GM12878 (cell line): ENCODE results near the gene INKA1. TPM values are rescaled to one million over a fixed set of nuclear protein-coding genes. Genes with fewer than 3 reads are reported as not detected.
"Not testable (repeated sequence)": the region's sequence is repeated elsewhere in the genome, so short reads cannot be mapped to it uniquely, and the experiment has no call there.

ENCODE experiments used
- ATAC-seq: fragments of 200-7000 bp; cut with Tn5 transposase; 3 replicates; pipeline ENCODE4 v1.9.1; 2020; ENCODE audit warnings: mild to moderate bottlenecking, moderate library complexity
- BruUV-seq: library from RNA; stranded (reverse); fragments of 400-500 nt; replicated peaks from 2 replicates; lab custom pipeline; 2021; lab: Mats Ljungman, UMichigan
- CTCF ChIA-PET: fragments of 300-600 bp; sonication (Branson Sonifier 250); formaldehyde crosslinking; extraction: SDS; loops from one replicate; lab custom pipeline; 2021; ENCODE audit warnings: inconsistent platforms; lab: Yijun Ruan, JAX
- POLR2A ChIA-PET: fragments of 350-600 bp; formaldehyde crosslinking; extraction: SDS; loops from one replicate; lab custom pipeline; 2021; ENCODE audit warnings: inconsistent platforms; lab: Charles Lee
- RAD21 ChIA-PET: fragments of 300-600 bp; sonication (Branson Sonifier 250); formaldehyde crosslinking; loops from one replicate; lab custom pipeline; 2023; ENCODE audit warnings: antibody characterized with exemption; ENCODE audit not compliant: unreplicated experiment; lab: Charles Lee
- SMC1A ChIA-PET: fragments of 300-600 bp; sonication (Branson Sonifier 250); formaldehyde crosslinking; loops from one replicate; lab custom pipeline; 2023; ENCODE audit not compliant: unreplicated experiment, uncharacterized antibody; lab: Charles Lee
- DNase-seq: peaks from one replicate; pipeline ENCODE4 v3.0.0-alpha.2; 2011; ENCODE audit warnings: low read depth, low spot score
- FAIRE-seq: peaks from 3 replicates; lab custom pipeline; 2011; peaks lifted over from hg19 to GRCh38; lab: Jason Lieb, UNC
- H2AFZ ChIP-seq: 2 replicates; pipeline ENCODE4 v1.6.0; 2011; ENCODE audit warnings: low read depth, low read length, control low read depth; ENCODE audit not compliant: control insufficient read depth
- H3K27ac ChIP-seq: 2 replicates; pipeline ENCODE4 v1.5.1; 2011; ENCODE audit warnings: control low read depth; ENCODE audit not compliant: control insufficient read depth, insufficient read depth
- H3K27me3 ChIP-seq, 2 experiments: replicated peaks in 1 of 2; 2 replicates each; pipeline versions ENCODE4 v1.6.0 to v1.6.1; 2011; ENCODE audit warnings: low read length in 1 of 2; ENCODE audit not compliant: control insufficient read depth in 2 of 2, insufficient read depth in 2 of 2
- H3K36me3 ChIP-seq, 2 experiments: 2 replicates each; pipeline ENCODE4 v1.5.1; 2011; ENCODE audit warnings: low read length in 1 of 2; ENCODE audit not compliant: control insufficient read depth in 2 of 2, insufficient read depth in 2 of 2
- H3K4me1 ChIP-seq: 2 replicates; pipeline ENCODE4 v1.6.1; 2011; ENCODE audit warnings: mild to moderate bottlenecking, low read length, moderate library complexity, mixed read lengths; ENCODE audit not compliant: control insufficient read depth, insufficient read depth
- H3K4me2 ChIP-seq: 2 replicates; pipeline ENCODE4 v1.6.0; 2011; ENCODE audit warnings: control low read depth; ENCODE audit not compliant: control insufficient read depth, insufficient read depth
- H3K4me3 ChIP-seq: fragments of 200-600 bp; sonication (generic); 2 replicates; pipeline ENCODE4 v1.5.1; 2016
- H3K79me2 ChIP-seq: 2 replicates; pipeline ENCODE4 v1.6.0; 2011; ENCODE audit warnings: low read length; ENCODE audit not compliant: control insufficient read depth, insufficient read depth
- H3K9ac ChIP-seq: 2 replicates; pipeline ENCODE4 v1.8.0; 2011; ENCODE audit warnings: low read length, control low read depth, mixed read lengths; ENCODE audit not compliant: control insufficient read depth, insufficient read depth
- H3K9me3 ChIP-seq: replicated peaks from 3 replicates; pipeline ENCODE4 v1.5.1; 2011; ENCODE audit warnings: mild to moderate bottlenecking, low read length; ENCODE audit not compliant: control insufficient read depth, insufficient read depth
- H4K20me1 ChIP-seq: 2 replicates; pipeline ENCODE4 v1.6.0; 2011; ENCODE audit not compliant: control insufficient read depth, insufficient read depth
- BCL3 ChIP-seq: IDR thresholded peaks from 2 replicates; pipeline ENCODE4 v1.6.1; 2011; ENCODE audit warnings: borderline replicate concordance, low read depth, mild to moderate bottlenecking, moderate library complexity, low read length; ENCODE audit not compliant: insufficient read depth, poor library complexity, severe bottlenecking
- CHD2 ChIP-seq: IDR thresholded peaks from 2 replicates; pipeline ENCODE4 v1.6.1; 2011; ENCODE audit warnings: low read depth, low read length, improper control_type of control experiment, borderline replicate concordance
- WGBS: methylation state at CpG from one replicate; pipeline ENCODE4 v1.1.6; 2016; ENCODE audit warnings: low lambda C conversion rate; ENCODE audit not compliant: insufficient replicate concordance, insufficient coverage; ENCODE audit errors: missing lambda C conversion rate; 5-methylcytosine and 5-hydroxymethylcytosine counted together
- in situ Hi-C: fragments of 300-500 bp; cut with MboI; formaldehyde crosslinking; loops from 9 replicates; pipeline ENCODE4 v1.14.3; 2018; ENCODE audit warnings: mixed read lengths
- intact Hi-C: fragments of 100-400 bp; cut with micrococcal nuclease; formaldehyde crosslinking; loops from one replicate; pipeline ENCODE4 v1.14.2; 2022; ENCODE audit not compliant: unreplicated experiment
- polyA plus RNA-seq, 11 experiments: library from polyadenylated mRNA; depleted of rRNA in 4 of 11; unstranded in 6 of 11; stranded (reverse) in 5 of 11; fragments of >200 nt; fragmentation: Nextera tagmentation in 4 of 11; fragmentation: Illumina TruSeq in 1 of 11; extraction: Ambion mirVana in 4 of 11; extraction: Trizol in 1 of 11; gene quantifications; 1 replicate in 1 of 11; 2 replicates in 10 of 11; pipeline versions ENCODE4 v1.2.1 to v1.2.3, GENCODE V29; 2011 to 2016; ENCODE audit warnings: inconsistent platforms in 2 of 11, missing spikeins in 2 of 11, low read depth in 1 of 11
- total RNA-seq, 4 experiments: library from RNA; depleted of rRNA in 3 of 4; stranded (reverse); fragments of >200 nt in 3 of 4; fragmentation: Illumina TruSeq in 1 of 4; extraction: Trizol in 1 of 4; gene quantifications; 2 replicates each; pipeline versions ENCODE4 v1.2.1 to v1.2.3, GENCODE V29; 2013 to 2021

The INKA1 gene
- total and polyA plus RNA-seq, 10 of the 15 experiments (the other 5 are each of a cell fraction or from before 2014, with no cell fraction given), result 0.32 to 10.5 (median 4.9) TPM

GRCh38 chr3:49775538-49775937, 27.5 kb upstream of the INKA1 start (continued):
- TF ChIP-seq BCL3 (no peak), CHD2 (no peak)

- SMC1A ChIA-PET, H3K4me3 ChIP-seq, H3K27ac ChIP-seq, H3K27me3 ChIP-seq, POLR2A ChIA-PET, ATAC-seq, H3K9ac ChIP-seq, H3K4me1 ChIP-seq, DNase-seq, RAD21 ChIA-PET, H3K4me2 ChIP-seq, intact Hi-C loops, BruUV-seq, H3K36me3 ChIP-seq, H2AFZ ChIP-seq, H3K9me3 ChIP-seq, FAIRE-seq, in situ Hi-C loops, H4K20me1 ChIP-seq: not testable (repeated sequence)
- peaks cover 16% of the 10 kb centered on the region for H3K79me2 ChIP-seq
- 98% methylated on average over 8 of the region's 8 CpGs for WGBS
- CTCF ChIA-PET, result interaction anchor here (1.1 kb wide), 1 partner anchor 19 kb away, joined by 3 read pairs; no protein-coding TSS in a partner anchor
These were observed 27.0 kb upstream of the INKA1 start for GRCh38 chr3:49776101-49776500.
